Epithelial cell of esophagus (primary cell): Measurements from ENCODE around the gene OR5B3.

ENCODE experiments used
- DNase-seq: peaks from one replicate; pipeline ENCODE4 v3.0.0; 2010; ENCODE audit warnings: low read depth
- H3K4me3 ChIP-seq: 2 replicates; pipeline ENCODE4 v1.5.1; 2011; ENCODE audit warnings: mild to moderate bottlenecking, low read length, control low read depth
- CTCF ChIP-seq: IDR thresholded peaks from 2 replicates; pipeline ENCODE4 v1.5.1; 2011; ENCODE audit warnings: low read depth, mild to moderate bottlenecking, low read length, control low read depth, inconsistent platforms; ENCODE audit not compliant: insufficient read depth; ENCODE audit errors: missing control alignments

OR5B3 gene

GRCh38 chr11:58390551-58391063 lies 16.1 kb downstream of the OR5B3 start:
- no peak for DNase-seq
- H3K4me3 ChIP-seq: no peak overlapping the region
- no peak for TF ChIP-seq CTCF

- DNase-seq: no peak
- no peak for TF ChIP-seq CTCF
- H3K4me3 ChIP-seq: no peak within 1 kb of the TSS
Observed at GRCh38 chr11:58358969-58359368, 47.7 kb downstream of the OR5B3 start, which contains the start of gene OR5B17. TSS of gene OR5B17 (minus strand) at chr11:58359069. CDS start at chr11:58359069, 0 bp downstream.

- no peak for TF ChIP-seq CTCF
- DNase-seq: no peak
- no peak overlapping the region for H3K4me3 ChIP-seq
Observed at GRCh38 chr11:58354727-58355126, 51.9 kb downstream of the OR5B3 start.
